A549 (cell line): ENCODE measurements around the gene ZNF506. TPM values are rescaled to one million over a fixed set of nuclear protein-coding genes. Genes with fewer than 3 reads are reported as not detected.
"Not testable (repeated sequence)": the region's sequence is repeated elsewhere in the genome, so short reads cannot be mapped to it uniquely, and the experiment has no call there.

Experiments
- ATAC-seq, 2 experiments: fragments of 200-7000 bp in 1 of 2; fragments of >200 bp in 1 of 2; cut with Nextera tagmentation in 1 of 2; cut with Tn5 transposase in 1 of 2; 3 replicates each; pipeline versions ENCODE4 v1.8.0 to v1.9.1; 2018 to 2020; ENCODE audit warnings: mild to moderate bottlenecking in 1 of 2, moderate library complexity in 1 of 2
- CTCF ChIA-PET: fragments of 300-600 bp; sonication (Branson Sonifier 250); formaldehyde crosslinking; extraction: SDS; loops from one replicate; lab custom pipeline; 2021; ENCODE audit warnings: antibody characterized with exemption, inconsistent platforms; lab: Yijun Ruan, JAX
- POLR2A ChIA-PET: fragments of 350-600 bp; formaldehyde crosslinking; extraction: SDS; loops from one replicate; lab custom pipeline; 2021; ENCODE audit warnings: antibody characterized with exemption, inconsistent platforms; lab: Yijun Ruan, JAX
- DNase-seq, 2 experiments: peaks; one replicate each; pipeline versions ENCODE4 v3.0.0 to v3.0.0-alpha.2; 2011 to 2016; ENCODE audit warnings: low read depth in 1 of 2, low spot score in 1 of 2
- FAIRE-seq: peaks from 2 replicates; lab custom pipeline; 2011; peaks lifted over from hg19 to GRCh38; lab: Jason Lieb, UNC
- H3K27ac ChIP-seq, 2 experiments: fragments of >200 bp; sonication (Bioruptor Twin); formaldehyde crosslinking; 3 replicates each; pipeline ENCODE4 v1.5.1; 2016 to 2017
- H3K4me1 ChIP-seq: fragments of >200 bp; sonication (Bioruptor Twin); formaldehyde crosslinking; 3 replicates; pipeline ENCODE4 v1.6.1; 2016
- H3K4me2 ChIP-seq: fragments of >200 bp; sonication (Bioruptor Twin); formaldehyde crosslinking; 3 replicates; pipeline ENCODE4 v1.6.1; 2016
- H3K4me3 ChIP-seq: fragments of >200 bp; sonication (Bioruptor Twin); formaldehyde crosslinking; 3 replicates; pipeline ENCODE4 v1.5.1; 2016
- H3K9me3 ChIP-seq: fragments of >200 bp; sonication (Bioruptor Twin); formaldehyde crosslinking; 3 replicates; pipeline ENCODE4 v1.6.1; 2016
- CBX8 ChIP-seq: fragments of 200-600 bp; sonication (generic); IDR thresholded peaks from 2 replicates; pipeline ENCODE4 v1.6.1; 2016
- EHMT2 ChIP-seq: fragments of 200-600 bp; sonication (generic); IDR thresholded peaks from 2 replicates; pipeline ENCODE4 v1.6.1; 2016; ENCODE audit warnings: antibody characterized with exemption, low read depth, mild to moderate bottlenecking, moderate library complexity
- EP300 ChIP-seq, 2 experiments: fragments of >200 bp; sonication (Bioruptor Twin); formaldehyde crosslinking; IDR thresholded peaks; 2 replicates in 1 of 2; 3 replicates in 1 of 2; pipeline ENCODE4 v1.6.1; 2016 to 2017
- FOSL2 ChIP-seq, 2 experiments: fragments of 450-650 bp in 1 of 2; fragments of >200 bp in 1 of 2; sonication (Bioruptor Twin) in 1 of 2; formaldehyde crosslinking; IDR thresholded peaks; 2 replicates each; pipeline versions ENCODE4 v1.5.0 to v1.6.1; 2016 to 2020; ENCODE audit warnings: mild to moderate bottlenecking in 1 of 2, moderate library complexity in 1 of 2
- FOXS1 ChIP-seq: fragments of 250-450 bp; sonication (Bioruptor Pico); IDR thresholded peaks from 2 replicates; pipeline ENCODE4 v1.5.0; 2020; ENCODE audit warnings: mild to moderate bottlenecking, moderate library complexity
- GATA3 ChIP-seq: IDR thresholded peaks from 2 replicates; pipeline ENCODE4 v1.6.1; 2012; ENCODE audit warnings: borderline replicate concordance
- HEYL ChIP-seq: fragments of 250-450 bp; sonication (Bioruptor Pico); IDR thresholded peaks from 2 replicates; pipeline ENCODE4 v1.8.0; 2021; ENCODE audit warnings: mild to moderate bottlenecking, moderate library complexity
- HOXB13 ChIP-seq: fragments of 250-450 bp; sonication (Bioruptor Pico); IDR thresholded peaks from 2 replicates; pipeline ENCODE4 v1.5.0; 2020; ENCODE audit warnings: low read depth, mild to moderate bottlenecking, moderate library complexity
- POLR2AphosphoS2 ChIP-seq: conservative IDR thresholded peaks from 2 replicates; pipeline ENCODE4 v1.6.1; 2012; ENCODE audit warnings: low read length, improper control_type of control experiment, inconsistent platforms
- SREBF2 ChIP-seq: fragments of 450-650 bp; IDR thresholded peaks from 2 replicates; pipeline ENCODE4 v1.6.1; 2014; ENCODE audit warnings: mild to moderate bottlenecking, moderate library complexity
- ZC3H11A ChIP-seq: fragments of 450-650 bp; IDR thresholded peaks from 2 replicates; pipeline ENCODE4 v1.6.1; 2014; ENCODE audit warnings: antibody characterized with exemption, mild to moderate bottlenecking
- ZFP36 ChIP-seq: fragments of 450-650 bp; IDR thresholded peaks from 2 replicates; pipeline ENCODE4 v1.6.1; 2014; ENCODE audit warnings: borderline replicate concordance; ENCODE audit not compliant: partially characterized antibody
- WGBS: methylation state at CpG from one replicate; pipeline ENCODE4 v1.1.6; 2017; ENCODE audit errors: missing lambda C conversion rate; 5-methylcytosine and 5-hydroxymethylcytosine counted together
- polyA plus RNA-seq, 4 experiments: library from polyadenylated mRNA; depleted of rRNA in 3 of 4; stranded (reverse); fragments of >200 nt; fragmentation: RNase III in 1 of 4; extraction: RNeasy Plus Mini Kit Qiagen cat#74134 plus additional on column Dnase treatment in 1 of 4; gene quantifications; 2 replicates in 3 of 4; 3 replicates in 1 of 4; pipeline ENCODE4 v1.2.3, GENCODE V29; 2011 to 2017
- TF ChIP-seq, protein P1 (sequence below): fragments of 250-450 bp; sonication (Bioruptor Pico); IDR thresholded peaks from 2 replicates; pipeline ENCODE4 v1.5.0; 2020; ENCODE audit warnings: low read depth, mild to moderate bottlenecking, moderate library complexity
- TF ChIP-seq, protein P2 (sequence below): fragments of >200 bp; sonication (Bioruptor Twin); formaldehyde crosslinking; IDR thresholded peaks from 3 replicates; pipeline ENCODE4 v1.5.1; 2016
- TF ChIP-seq, protein P3 (sequence below): fragments of 200-600 bp; sonication (generic); IDR thresholded peaks from 2 replicates; pipeline ENCODE4 v1.6.1; 2016; ENCODE audit warnings: antibody characterized with exemption, mild to moderate bottlenecking, moderate library complexity

ZNF506 gene
- polyA plus RNA-seq, 2 of the 4 experiments (the other 2 are of a cell fraction): 0.10 to 0.53 TPM

DNA sequence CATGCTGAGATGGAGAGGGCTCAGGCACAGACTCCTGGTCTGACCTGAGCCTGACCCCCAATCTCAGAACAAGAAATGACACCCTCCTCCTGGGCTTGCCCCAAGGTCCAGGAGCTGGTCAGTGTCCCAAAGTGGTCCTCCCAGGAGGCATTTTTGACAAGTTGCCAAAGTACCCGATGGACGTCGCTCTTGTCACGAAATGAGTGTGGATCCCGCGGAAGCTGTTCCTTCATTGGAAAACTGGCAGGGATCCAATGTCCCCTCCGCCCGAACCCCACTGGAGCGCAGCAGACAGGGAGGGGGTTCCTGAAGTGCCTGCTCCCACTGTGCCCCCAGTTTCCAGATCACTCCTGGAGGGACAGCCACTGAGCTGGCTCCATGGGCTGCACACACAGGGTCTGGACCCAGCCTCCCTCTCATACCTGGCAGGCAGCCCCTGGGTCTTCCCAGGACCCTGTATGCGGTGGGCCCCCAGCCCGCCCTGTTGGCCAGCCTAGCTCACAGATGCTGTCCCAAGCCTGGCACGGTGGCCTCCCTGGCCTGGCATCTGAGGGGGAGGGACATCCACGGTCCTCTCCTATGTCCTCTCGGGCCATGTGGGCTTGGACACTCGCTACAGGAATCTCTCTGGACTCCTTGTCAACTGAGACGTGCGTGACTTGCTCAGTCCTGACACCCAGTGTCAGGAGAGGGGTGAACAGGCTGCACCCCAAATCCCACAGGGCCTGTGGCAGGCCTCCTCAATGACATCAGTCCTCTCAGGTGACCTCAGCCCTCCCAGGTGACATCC lies 75.9 kb downstream of the ZNF506 start:
- FAIRE-seq: no peak
- ATAC-seq: no peak
- H3K4me3 ChIP-seq: no peak overlapping the region
- ChIA-PET POLR2A (no interaction called here), CTCF (interaction anchor here (1.1 kb wide), 1 partner anchor 10 kb away, joined by 3 read pairs; no protein-coding TSS in a partner anchor)
- no peak overlapping the region for H3K27ac ChIP-seq
- no peaks in the 10 kb centered on the region for H3K4me1 ChIP-seq
- no peak for DNase-seq
- TF ChIP-seq ZC3H11A: no peak
- H3K9me3 ChIP-seq: no peaks in the 10 kb centered on the region; the same call in 2 of the 3 replicates
- no peak overlapping the region for H3K4me2 ChIP-seq
- WGBS: 20% methylated on average over 11 of the region's 17 CpGs

- no peaks in the 10 kb centered on the region; the same call in 2 of the 3 replicates for H3K9me3 ChIP-seq
- POLR2A ChIA-PET: no interaction called here
Observed at GRCh38 chr19:19744641-19745040, 76.9 kb downstream of the ZNF506 start.

GRCh38 chr19:19743921-19744320 lies 77.6 kb downstream of the ZNF506 start:
- ATAC-seq, DNase-seq, H3K4me1 ChIP-seq, H3K4me3 ChIP-seq, H3K27ac ChIP-seq, POLR2A ChIA-PET, CTCF ChIA-PET, H3K9me3 ChIP-seq, FAIRE-seq, H3K4me2 ChIP-seq: not testable (repeated sequence)
- 25% methylated on average over 6 of the region's 6 CpGs for WGBS

More at GRCh38 chr19:19744641-19745040, 76.9 kb downstream of the ZNF506 start:
- no peak for TF ChIP-seq ZC3H11A
- H3K4me3 ChIP-seq: no peak overlapping the region
- CTCF ChIA-PET: no interaction called here
- DNase-seq: no peak
- no peaks in the 10 kb centered on the region for H3K4me1 ChIP-seq
- no peak for ATAC-seq
- no peak overlapping the region for H3K4me2 ChIP-seq
- 23% methylated on average over 17 of the region's 17 CpGs for WGBS
- FAIRE-seq: no peak
- no peak overlapping the region for H3K27ac ChIP-seq

DNA sequence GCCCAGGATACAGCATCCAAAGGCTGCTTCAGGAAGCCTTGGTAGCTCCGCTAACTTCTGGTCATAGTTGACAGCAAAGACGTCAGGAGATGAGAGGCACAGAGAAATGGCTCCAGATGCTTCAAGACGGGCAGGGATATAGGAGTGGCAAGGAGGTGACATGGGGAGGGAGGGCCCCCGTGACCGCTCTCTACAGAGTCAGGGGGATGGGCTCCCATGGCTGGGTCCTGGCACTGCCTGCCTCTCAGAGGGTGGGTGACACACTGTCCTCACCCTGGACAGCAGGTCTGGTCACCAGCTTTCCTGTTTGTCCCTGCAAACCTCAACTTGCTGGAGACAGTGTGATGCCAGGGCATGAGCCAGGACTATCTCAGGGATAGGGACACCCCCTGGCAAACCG lies 78.4 kb downstream of the ZNF506 start:
- ChIA-PET POLR2A (no interaction called here), CTCF (no interaction called here)
- FAIRE-seq (no peak), DNase-seq (no peak), ATAC-seq (no peak)
- no peak overlapping the region for H3K27ac ChIP-seq
- no peak overlapping the region for H3K4me2 ChIP-seq
- no peak overlapping the region for H3K4me3 ChIP-seq
- no peaks in the 10 kb centered on the region; the same call in 2 of the 3 replicates for H3K9me3 ChIP-seq
- TF ChIP-seq FOSL2 (IDR thresholded peaks at IDR 0.05) (no peak), FOSL2 (CRISPR knock-in tag; IDR thresholded peaks at IDR 0.05) (no peak), FOXS1 (CRISPR knock-in tag) (no peak), GATA3 (no peak), EHMT2 (no peak), EP300 (IDR thresholded peaks at IDR 0.05) (no peak), ZFP36 (no peak)
- TF ChIP-seq, protein P1, sequence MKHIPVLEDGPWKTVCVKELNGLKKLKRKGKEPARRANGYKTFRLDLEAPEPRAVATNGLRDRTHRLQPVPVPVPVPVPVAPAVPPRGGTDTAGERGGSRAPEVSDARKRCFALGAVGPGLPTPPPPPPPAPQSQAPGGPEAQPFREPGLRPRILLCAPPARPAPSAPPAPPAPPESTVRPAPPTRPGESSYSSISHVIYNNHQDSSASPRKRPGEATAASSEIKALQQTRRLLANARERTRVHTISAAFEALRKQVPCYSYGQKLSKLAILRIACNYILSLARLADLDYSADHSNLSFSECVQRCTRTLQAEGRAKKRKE (CRISPR knock-in tag): no peak
- TF ChIP-seq, protein P2, sequence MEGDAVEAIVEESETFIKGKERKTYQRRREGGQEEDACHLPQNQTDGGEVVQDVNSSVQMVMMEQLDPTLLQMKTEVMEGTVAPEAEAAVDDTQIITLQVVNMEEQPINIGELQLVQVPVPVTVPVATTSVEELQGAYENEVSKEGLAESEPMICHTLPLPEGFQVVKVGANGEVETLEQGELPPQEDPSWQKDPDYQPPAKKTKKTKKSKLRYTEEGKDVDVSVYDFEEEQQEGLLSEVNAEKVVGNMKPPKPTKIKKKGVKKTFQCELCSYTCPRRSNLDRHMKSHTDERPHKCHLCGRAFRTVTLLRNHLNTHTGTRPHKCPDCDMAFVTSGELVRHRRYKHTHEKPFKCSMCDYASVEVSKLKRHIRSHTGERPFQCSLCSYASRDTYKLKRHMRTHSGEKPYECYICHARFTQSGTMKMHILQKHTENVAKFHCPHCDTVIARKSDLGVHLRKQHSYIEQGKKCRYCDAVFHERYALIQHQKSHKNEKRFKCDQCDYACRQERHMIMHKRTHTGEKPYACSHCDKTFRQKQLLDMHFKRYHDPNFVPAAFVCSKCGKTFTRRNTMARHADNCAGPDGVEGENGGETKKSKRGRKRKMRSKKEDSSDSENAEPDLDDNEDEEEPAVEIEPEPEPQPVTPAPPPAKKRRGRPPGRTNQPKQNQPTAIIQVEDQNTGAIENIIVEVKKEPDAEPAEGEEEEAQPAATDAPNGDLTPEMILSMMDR: no peak
- WGBS: 13% methylated on average over 5 of the region's 6 CpGs
- no peaks in the 10 kb centered on the region for H3K4me1 ChIP-seq

GRCh38 chr19:19742773-19743172 lies 78.8 kb downstream of the ZNF506 start:
- Histone ChIP-seq H3K9me3 (no peaks in the 10 kb centered on the region; the same call in 2 of the 3 replicates), H3K4me3 (no peak overlapping the region), H3K27ac (no peak overlapping the region), H3K4me1 (no peaks in the 10 kb centered on the region), H3K4me2 (no peak overlapping the region)
- ATAC-seq: no peak
- DNase-seq: no peak
- POLR2A ChIA-PET: no interaction called here
- CTCF ChIA-PET: no interaction called here
- no peak for FAIRE-seq
- 26% methylated on average over 6 of the region's 9 CpGs for WGBS
- TF ChIP-seq HOXB13 (no peak), CBX8 (no peak), EP300 (IDR thresholded peaks at IDR 0.05) (no peak), POLR2AphosphoS2 (no peak), FOXS1 (CRISPR knock-in tag) (no peak), HEYL (CRISPR knock-in tag) (no peak), SREBF2 (no peak)
- TF ChIP-seq, protein P3, sequence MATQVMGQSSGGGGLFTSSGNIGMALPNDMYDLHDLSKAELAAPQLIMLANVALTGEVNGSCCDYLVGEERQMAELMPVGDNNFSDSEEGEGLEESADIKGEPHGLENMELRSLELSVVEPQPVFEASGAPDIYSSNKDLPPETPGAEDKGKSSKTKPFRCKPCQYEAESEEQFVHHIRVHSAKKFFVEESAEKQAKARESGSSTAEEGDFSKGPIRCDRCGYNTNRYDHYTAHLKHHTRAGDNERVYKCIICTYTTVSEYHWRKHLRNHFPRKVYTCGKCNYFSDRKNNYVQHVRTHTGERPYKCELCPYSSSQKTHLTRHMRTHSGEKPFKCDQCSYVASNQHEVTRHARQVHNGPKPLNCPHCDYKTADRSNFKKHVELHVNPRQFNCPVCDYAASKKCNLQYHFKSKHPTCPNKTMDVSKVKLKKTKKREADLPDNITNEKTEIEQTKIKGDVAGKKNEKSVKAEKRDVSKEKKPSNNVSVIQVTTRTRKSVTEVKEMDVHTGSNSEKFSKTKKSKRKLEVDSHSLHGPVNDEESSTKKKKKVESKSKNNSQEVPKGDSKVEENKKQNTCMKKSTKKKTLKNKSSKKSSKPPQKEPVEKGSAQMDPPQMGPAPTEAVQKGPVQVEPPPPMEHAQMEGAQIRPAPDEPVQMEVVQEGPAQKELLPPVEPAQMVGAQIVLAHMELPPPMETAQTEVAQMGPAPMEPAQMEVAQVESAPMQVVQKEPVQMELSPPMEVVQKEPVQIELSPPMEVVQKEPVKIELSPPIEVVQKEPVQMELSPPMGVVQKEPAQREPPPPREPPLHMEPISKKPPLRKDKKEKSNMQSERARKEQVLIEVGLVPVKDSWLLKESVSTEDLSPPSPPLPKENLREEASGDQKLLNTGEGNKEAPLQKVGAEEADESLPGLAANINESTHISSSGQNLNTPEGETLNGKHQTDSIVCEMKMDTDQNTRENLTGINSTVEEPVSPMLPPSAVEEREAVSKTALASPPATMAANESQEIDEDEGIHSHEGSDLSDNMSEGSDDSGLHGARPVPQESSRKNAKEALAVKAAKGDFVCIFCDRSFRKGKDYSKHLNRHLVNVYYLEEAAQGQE: no peak
- TF ChIP-seq, protein P2: no peak
